GM12878 (cell line): Measurements from ENCODE around the gene NOL4L. TPM values are rescaled to one million over a fixed set of nuclear protein-coding genes. Genes with fewer than 3 reads are reported as not detected.

Source experiments
- ATAC-seq: fragments of 200-7000 bp; cut with Tn5 transposase; 3 replicates; pipeline ENCODE4 v1.9.1; 2020; ENCODE audit warnings: mild to moderate bottlenecking, moderate library complexity
- BruUV-seq: library from RNA; stranded (reverse); fragments of 400-500 nt; replicated peaks from 2 replicates; lab custom pipeline; 2021; lab: Mats Ljungman, UMichigan
- CTCF ChIA-PET: fragments of 300-600 bp; sonication (Branson Sonifier 250); formaldehyde crosslinking; extraction: SDS; loops from one replicate; lab custom pipeline; 2021; ENCODE audit warnings: inconsistent platforms; lab: Yijun Ruan, JAX
- POLR2A ChIA-PET: fragments of 350-600 bp; formaldehyde crosslinking; extraction: SDS; loops from one replicate; lab custom pipeline; 2021; ENCODE audit warnings: inconsistent platforms; lab: Charles Lee
- RAD21 ChIA-PET: fragments of 300-600 bp; sonication (Branson Sonifier 250); formaldehyde crosslinking; loops from one replicate; lab custom pipeline; 2023; ENCODE audit warnings: antibody characterized with exemption; ENCODE audit not compliant: unreplicated experiment; lab: Charles Lee
- SMC1A ChIA-PET: fragments of 300-600 bp; sonication (Branson Sonifier 250); formaldehyde crosslinking; loops from one replicate; lab custom pipeline; 2023; ENCODE audit not compliant: unreplicated experiment, uncharacterized antibody; lab: Charles Lee
- DNase-seq: peaks from one replicate; pipeline ENCODE4 v3.0.0-alpha.2; 2011; ENCODE audit warnings: low read depth, low spot score
- FAIRE-seq: peaks from 3 replicates; lab custom pipeline; 2011; peaks lifted over from hg19 to GRCh38; lab: Jason Lieb, UNC
- H2AFZ ChIP-seq: 2 replicates; pipeline ENCODE4 v1.6.0; 2011; ENCODE audit warnings: low read depth, low read length, control low read depth; ENCODE audit not compliant: control insufficient read depth
- H3K27ac ChIP-seq: 2 replicates; pipeline ENCODE4 v1.5.1; 2011; ENCODE audit warnings: control low read depth; ENCODE audit not compliant: control insufficient read depth, insufficient read depth
- H3K27me3 ChIP-seq, 2 experiments: replicated peaks in 1 of 2; 2 replicates each; pipeline versions ENCODE4 v1.6.0 to v1.6.1; 2011; ENCODE audit warnings: low read length in 1 of 2; ENCODE audit not compliant: control insufficient read depth in 2 of 2, insufficient read depth in 2 of 2
- H3K36me3 ChIP-seq, 2 experiments: 2 replicates each; pipeline ENCODE4 v1.5.1; 2011; ENCODE audit warnings: low read length in 1 of 2; ENCODE audit not compliant: control insufficient read depth in 2 of 2, insufficient read depth in 2 of 2
- H3K4me1 ChIP-seq: 2 replicates; pipeline ENCODE4 v1.6.1; 2011; ENCODE audit warnings: mild to moderate bottlenecking, low read length, moderate library complexity, mixed read lengths; ENCODE audit not compliant: control insufficient read depth, insufficient read depth
- H3K4me2 ChIP-seq: 2 replicates; pipeline ENCODE4 v1.6.0; 2011; ENCODE audit warnings: control low read depth; ENCODE audit not compliant: control insufficient read depth, insufficient read depth
- H3K4me3 ChIP-seq: fragments of 200-600 bp; sonication (generic); 2 replicates; pipeline ENCODE4 v1.5.1; 2016
- H3K79me2 ChIP-seq: 2 replicates; pipeline ENCODE4 v1.6.0; 2011; ENCODE audit warnings: low read length; ENCODE audit not compliant: control insufficient read depth, insufficient read depth
- H3K9ac ChIP-seq: 2 replicates; pipeline ENCODE4 v1.8.0; 2011; ENCODE audit warnings: low read length, control low read depth, mixed read lengths; ENCODE audit not compliant: control insufficient read depth, insufficient read depth
- H3K9me3 ChIP-seq: replicated peaks from 3 replicates; pipeline ENCODE4 v1.5.1; 2011; ENCODE audit warnings: mild to moderate bottlenecking, low read length; ENCODE audit not compliant: control insufficient read depth, insufficient read depth
- H4K20me1 ChIP-seq: 2 replicates; pipeline ENCODE4 v1.6.0; 2011; ENCODE audit not compliant: control insufficient read depth, insufficient read depth
- DPF2 ChIP-seq: fragments of 450-650 bp; IDR thresholded peaks from 2 replicates; pipeline ENCODE4 v1.6.1; 2017; ENCODE audit warnings: mild to moderate bottlenecking
- POU2F2 ChIP-seq: IDR thresholded peaks from 3 replicates; pipeline ENCODE4 v1.6.1; 2011; ENCODE audit warnings: low read depth, mild to moderate bottlenecking, low read length, borderline replicate concordance
- RB1 ChIP-seq: fragments of 450-650 bp; formaldehyde crosslinking; IDR thresholded peaks from 2 replicates; pipeline ENCODE4 v1.6.1; 2017; ENCODE audit warnings: mild to moderate bottlenecking, borderline replicate concordance
- WGBS: methylation state at CpG from one replicate; pipeline ENCODE4 v1.1.6; 2016; ENCODE audit warnings: low lambda C conversion rate; ENCODE audit not compliant: insufficient replicate concordance, insufficient coverage; ENCODE audit errors: missing lambda C conversion rate; 5-methylcytosine and 5-hydroxymethylcytosine counted together
- in situ Hi-C: fragments of 300-500 bp; cut with MboI; formaldehyde crosslinking; loops from 9 replicates; pipeline ENCODE4 v1.14.3; 2018; ENCODE audit warnings: mixed read lengths
- intact Hi-C: fragments of 100-400 bp; cut with micrococcal nuclease; formaldehyde crosslinking; loops from one replicate; pipeline ENCODE4 v1.14.2; 2022; ENCODE audit not compliant: unreplicated experiment
- polyA plus RNA-seq, 11 experiments: library from polyadenylated mRNA; depleted of rRNA in 4 of 11; unstranded in 6 of 11; stranded (reverse) in 5 of 11; fragments of >200 nt; fragmentation: Nextera tagmentation in 4 of 11; fragmentation: Illumina TruSeq in 1 of 11; extraction: Ambion mirVana in 4 of 11; extraction: Trizol in 1 of 11; gene quantifications; 1 replicate in 1 of 11; 2 replicates in 10 of 11; pipeline versions ENCODE4 v1.2.1 to v1.2.3, GENCODE V29; 2011 to 2016; ENCODE audit warnings: inconsistent platforms in 2 of 11, missing spikeins in 2 of 11, low read depth in 1 of 11
- total RNA-seq, 4 experiments: library from RNA; depleted of rRNA in 3 of 4; stranded (reverse); fragments of >200 nt in 3 of 4; fragmentation: Illumina TruSeq in 1 of 4; extraction: Trizol in 1 of 4; gene quantifications; 2 replicates each; pipeline versions ENCODE4 v1.2.1 to v1.2.3, GENCODE V29; 2013 to 2021
- TF ChIP-seq, protein P1 (sequence below): IDR thresholded peaks from 2 replicates; pipeline ENCODE4 v1.6.1; 2011; ENCODE audit warnings: low read depth, low read length, improper control_type of control experiment, borderline replicate concordance
- TF ChIP-seq, protein P2 (sequence below): IDR thresholded peaks from 2 replicates; pipeline ENCODE4 v1.6.1; 2012; ENCODE audit warnings: low read depth, low read length, improper control_type of control experiment

The NOL4L gene
- total and polyA plus RNA-seq, 10 of the 15 experiments (the other 5 are each of a cell fraction or from before 2014, with no cell fraction given) = 2.3 to 24.0 (median 8.0) TPM

DNA sequence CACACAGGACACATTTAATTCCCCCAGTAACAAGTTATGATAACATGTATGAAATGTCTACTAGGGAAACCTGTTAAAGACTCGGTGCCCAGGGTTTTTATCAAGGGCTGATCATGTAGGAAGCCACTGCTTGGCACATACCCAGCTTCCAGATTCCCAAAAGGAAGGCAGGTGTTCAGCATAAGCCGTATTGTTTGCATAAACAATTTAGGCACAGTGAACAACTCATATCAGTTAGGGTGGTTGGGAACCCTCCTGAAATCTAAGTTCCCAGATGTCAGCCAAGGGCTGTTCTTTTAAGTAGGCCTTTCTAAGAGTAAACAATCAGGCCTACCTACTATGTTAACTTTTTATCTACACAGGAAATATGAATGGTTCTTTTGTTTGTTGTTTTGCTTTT is 152.9 kb downstream of the NOL4L start (continued):
- TF ChIP-seq POU2F2 = no peak
- TF ChIP-seq, protein P1, sequence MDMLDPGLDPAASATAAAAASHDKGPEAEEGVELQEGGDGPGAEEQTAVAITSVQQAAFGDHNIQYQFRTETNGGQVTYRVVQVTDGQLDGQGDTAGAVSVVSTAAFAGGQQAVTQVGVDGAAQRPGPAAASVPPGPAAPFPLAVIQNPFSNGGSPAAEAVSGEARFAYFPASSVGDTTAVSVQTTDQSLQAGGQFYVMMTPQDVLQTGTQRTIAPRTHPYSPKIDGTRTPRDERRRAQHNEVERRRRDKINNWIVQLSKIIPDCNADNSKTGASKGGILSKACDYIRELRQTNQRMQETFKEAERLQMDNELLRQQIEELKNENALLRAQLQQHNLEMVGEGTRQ = no peak
- TF ChIP-seq RB1 = no peak
- TF ChIP-seq DPF2 = no peak

DNA sequence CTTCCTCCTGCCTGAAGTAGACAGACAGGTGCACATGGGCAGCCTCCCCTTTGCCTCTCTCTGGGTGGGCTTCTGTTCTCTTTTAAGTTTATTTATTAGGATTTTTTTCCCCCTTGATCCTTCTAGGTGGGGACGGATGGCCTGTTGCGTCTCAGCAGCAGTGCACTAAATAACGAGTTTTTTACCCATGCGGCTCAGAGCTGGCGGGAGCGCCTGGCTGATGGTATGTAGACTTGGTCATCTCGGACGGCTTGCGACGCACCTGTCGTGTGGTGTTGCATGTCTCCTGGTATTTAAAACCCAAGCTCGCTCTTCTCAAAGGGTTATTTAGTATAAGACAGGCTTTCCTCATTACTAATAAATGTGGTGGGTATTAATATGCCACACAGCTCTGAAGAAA is 153.7 kb downstream of the NOL4L start:
- H3K9me3 ChIP-seq = no peaks in the 10 kb centered on the region
- no peaks in the 10 kb centered on the region for H3K79me2 ChIP-seq
- in situ Hi-C loops = no loop called here
- RAD21 ChIA-PET = no interaction called here
- H3K4me3 ChIP-seq = no peak overlapping the region
- TF ChIP-seq, protein P2, sequence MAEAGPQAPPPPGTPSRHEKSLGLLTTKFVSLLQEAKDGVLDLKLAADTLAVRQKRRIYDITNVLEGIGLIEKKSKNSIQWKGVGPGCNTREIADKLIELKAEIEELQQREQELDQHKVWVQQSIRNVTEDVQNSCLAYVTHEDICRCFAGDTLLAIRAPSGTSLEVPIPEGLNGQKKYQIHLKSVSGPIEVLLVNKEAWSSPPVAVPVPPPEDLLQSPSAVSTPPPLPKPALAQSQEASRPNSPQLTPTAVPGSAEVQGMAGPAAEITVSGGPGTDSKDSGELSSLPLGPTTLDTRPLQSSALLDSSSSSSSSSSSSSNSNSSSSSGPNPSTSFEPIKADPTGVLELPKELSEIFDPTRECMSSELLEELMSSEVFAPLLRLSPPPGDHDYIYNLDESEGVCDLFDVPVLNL = no peak
- TF ChIP-seq, all 136 proteins: peak for 0
- FAIRE-seq = no peak
- POLR2A ChIA-PET = no interaction called here
- no peaks in the 10 kb centered on the region for H3K4me1 ChIP-seq
- peaks cover 45 to 56% of the 10 kb centered on the region in 2 experiments for H3K36me3 ChIP-seq
- no peak for DNase-seq
- no peaks in the 10 kb centered on the region for H3K27me3 ChIP-seq
- no peak overlapping the region for H3K9ac ChIP-seq
- no peaks in the 10 kb centered on the region for H4K20me1 ChIP-seq
- CTCF ChIA-PET = interaction anchor here (0.8 kb wide), 1 partner anchor 11 kb away, joined by 3 read pairs; no protein-coding TSS in a partner anchor
- no peak overlapping the region for H3K27ac ChIP-seq
- WGBS = 100% methylated on average over 12 of the region's 12 CpGs
- SMC1A ChIA-PET = interaction anchor here (0.5 kb wide), 1 partner anchor 44 kb away, joined by 3 read pairs; no protein-coding TSS in a partner anchor
- no peak overlapping the region for H3K4me2 ChIP-seq
- no TSS peak for BruUV-seq
- H2AFZ ChIP-seq = no peak overlapping the region
- ATAC-seq = no peak
- intact Hi-C loops = no loop called here
